ENCODE results near the gene PDSS1. TPM values are rescaled to one million over a fixed set of nuclear protein-coding genes. Genes with fewer than 3 reads are reported as not detected.

PDSS1 gene
- total and polyA plus RNA-seq, 5 donors: 2.8 to 7.4 (median 4.9) TPM

- Histone ChIP-seq H3K4me3 (ENCODE audit: low read length) (no peak overlapping the region), H3K27me3 (ENCODE audit: control insufficient read depth, insufficient read depth) (no peaks in the 10 kb centered on the region), H3K4me1 (ENCODE audit: control insufficient read depth, insufficient read depth, low read length) (no peaks in the 10 kb centered on the region), H3K27ac (ENCODE audit: low read length) (no peak overlapping the region), H3K9me3 (ENCODE audit: control insufficient read depth, low read length) (no peaks in the 10 kb centered on the region)
- 83% methylated on average over 4 of the region's 4 CpGs for WGBS
- ATAC-seq (no peak), DNase-seq (no peak)
- intact Hi-C loops (cut with DNase I): no loop called here
Observed at GRCh38 chr10:26723016-26723415, 25.5 kb downstream of the PDSS1 start.

- intact Hi-C loops (cut with DNase I): loop anchor here (2.0 to 5.0 kb wide), 3 partner anchors 151 to 157 kb away; no protein-coding TSS in a partner anchor
- Histone ChIP-seq H3K4me3 (ENCODE audit: low read length) (no peak overlapping the region), H3K27me3 (ENCODE audit: control insufficient read depth, insufficient read depth) (no peaks in the 10 kb centered on the region), H3K9me3 (ENCODE audit: control insufficient read depth, low read length) (no peaks in the 10 kb centered on the region), H3K4me1 (ENCODE audit: control insufficient read depth, insufficient read depth, low read length) (no peaks in the 10 kb centered on the region), H3K27ac (ENCODE audit: low read length) (no peak overlapping the region)
- DNase-seq (peak; percentile 67 to 84 (median 76)), ATAC-seq (peak; percentile 60 to 62)
- WGBS: 50% methylated on average over 8 of the region's 8 CpGs
Observed at GRCh38 chr10:26725837-26726727, 28.6 kb downstream of the PDSS1 start.

GRCh38 chr10:26727005-26727404, 29.5 kb downstream of the PDSS1 start:
- ATAC-seq: no peak
- DNase-seq: no peak
- Histone ChIP-seq H3K27ac (ENCODE audit: low read length) (no peak overlapping the region), H3K9me3 (ENCODE audit: control insufficient read depth, low read length) (no peaks in the 10 kb centered on the region), H3K27me3 (ENCODE audit: control insufficient read depth, insufficient read depth) (no peaks in the 10 kb centered on the region), H3K4me3 (ENCODE audit: low read length) (no peak overlapping the region), H3K4me1 (ENCODE audit: control insufficient read depth, insufficient read depth, low read length) (no peaks in the 10 kb centered on the region)
- intact Hi-C loops (cut with DNase I): loop anchor here (2.0 to 5.0 kb wide), 3 partner anchors 150 to 156 kb away; no protein-coding TSS in a partner anchor
- 100% methylated on average over 1 of the region's 1 CpG for WGBS

GRCh38 chr10:26728957-26729356, 31.5 kb downstream of the PDSS1 start:
- Histone ChIP-seq H3K4me3 (ENCODE audit: low read length) (no peak overlapping the region), H3K27me3 (ENCODE audit: control insufficient read depth, insufficient read depth) (no peaks in the 10 kb centered on the region), H3K4me1 (ENCODE audit: control insufficient read depth, insufficient read depth, low read length) (no peaks in the 10 kb centered on the region), H3K27ac (ENCODE audit: low read length) (no peak overlapping the region), H3K9me3 (ENCODE audit: control insufficient read depth, low read length) (no peaks in the 10 kb centered on the region)
- DNase-seq (no peak), ATAC-seq (no peak)
- intact Hi-C loops (cut with DNase I): loop anchor here in 3 of 4 donors (5.0 kb wide), 2 partner anchors 148 to 153 kb away; no protein-coding TSS in a partner anchor
- 91% methylated on average over 7 of the region's 7 CpGs for WGBS

- ATAC-seq (no peak), DNase-seq (no peak)
- H3K4me3 ChIP-seq (ENCODE audit: low read length): no peak overlapping the region
- 72% methylated on average over 4 of the region's 4 CpGs for WGBS
- intact Hi-C loops (cut with DNase I): loop anchor here in 3 of 4 donors (5.0 kb wide), 2 partner anchors 148 to 153 kb away; no protein-coding TSS in a partner anchor
- H3K9me3 ChIP-seq (ENCODE audit: control insufficient read depth, low read length): no peaks in the 10 kb centered on the region
- H3K27me3 ChIP-seq (ENCODE audit: control insufficient read depth, insufficient read depth): no peaks in the 10 kb centered on the region
- H3K27ac ChIP-seq (ENCODE audit: low read length): no peak overlapping the region
- no peaks in the 10 kb centered on the region for H3K4me1 ChIP-seq (ENCODE audit: control insufficient read depth, insufficient read depth, low read length)
Observed at GRCh38 chr10:26729395-26729794, 31.9 kb downstream of the PDSS1 start.

- intact Hi-C loops (cut with DNase I): loop anchor here in 1 of 4 donors (10.0 kb wide), 1 partner anchor 134 kb away; the partner anchor contains the start of gene ABI1
- 86% methylated on average over 2 of the region's 2 CpGs for WGBS
Observed at GRCh38 chr10:26730552-26730951, 33.1 kb downstream of the PDSS1 start.

GRCh38 chr10:26733750-26734568, 36.5 kb downstream of the PDSS1 start:
- DNase-seq: no peak
- H3K9me3 ChIP-seq (ENCODE audit: control insufficient read depth, low read length): no peaks in the 10 kb centered on the region
- H3K27me3 ChIP-seq (ENCODE audit: control insufficient read depth, insufficient read depth): no peaks in the 10 kb centered on the region
- WGBS: 81% methylated on average over 14 of the region's 14 CpGs
- H3K4me1 ChIP-seq (ENCODE audit: control insufficient read depth, insufficient read depth, low read length): no peaks in the 10 kb centered on the region
- ATAC-seq: peak in 1 of 2 donors; percentile 40
- H3K27ac ChIP-seq (ENCODE audit: low read length): no peak overlapping the region
- intact Hi-C loops (cut with DNase I): loop anchor here in 1 of 4 donors (10.0 kb wide), 1 partner anchor 131 kb away; the partner anchor contains the start of gene ABI1
- H3K4me3 ChIP-seq (ENCODE audit: low read length): no peak overlapping the region

More at GRCh38 chr10:26730552-26730951, 33.1 kb downstream of the PDSS1 start:
- ATAC-seq (no peak), DNase-seq (no peak)
- H3K27ac ChIP-seq (ENCODE audit: low read length): no peak overlapping the region
- no peaks in the 10 kb centered on the region for H3K4me1 ChIP-seq (ENCODE audit: control insufficient read depth, insufficient read depth, low read length)
- no peaks in the 10 kb centered on the region for H3K27me3 ChIP-seq (ENCODE audit: control insufficient read depth, insufficient read depth)
- no peaks in the 10 kb centered on the region for H3K9me3 ChIP-seq (ENCODE audit: control insufficient read depth, low read length)
- no peak overlapping the region for H3K4me3 ChIP-seq (ENCODE audit: low read length)

- ATAC-seq (no peak), DNase-seq (no peak)
- Histone ChIP-seq H3K9me3 (ENCODE audit: control insufficient read depth, low read length) (no peaks in the 10 kb centered on the region), H3K4me1 (ENCODE audit: control insufficient read depth, insufficient read depth, low read length) (no peaks in the 10 kb centered on the region), H3K4me3 (ENCODE audit: low read length) (no peak overlapping the region), H3K27me3 (ENCODE audit: control insufficient read depth, insufficient read depth) (no peaks in the 10 kb centered on the region), H3K27ac (ENCODE audit: low read length) (no peak overlapping the region)
- intact Hi-C loops (cut with DNase I): loop anchor here in 1 of 4 donors (10.0 kb wide), 1 partner anchor 129 kb away; the partner anchor contains the start of gene ABI1
- 88% methylated on average over 4 of the region's 4 CpGs for WGBS
Observed at GRCh38 chr10:26735435-26735834, 37.9 kb downstream of the PDSS1 start.

- DNase-seq (no peak), ATAC-seq (peak; percentile 17 to 56)
- Histone ChIP-seq H3K9me3 (ENCODE audit: control insufficient read depth, low read length) (no peaks in the 10 kb centered on the region), H3K4me1 (ENCODE audit: control insufficient read depth, insufficient read depth, low read length) (no peaks in the 10 kb centered on the region), H3K27me3 (ENCODE audit: control insufficient read depth, insufficient read depth) (no peaks in the 10 kb centered on the region), H3K4me3 (ENCODE audit: low read length) (no peak overlapping the region), H3K27ac (ENCODE audit: low read length) (no peak overlapping the region)
- intact Hi-C loops (cut with DNase I): loop anchor here in 1 of 4 donors (10.0 kb wide), 1 partner anchor 127 kb away; the partner anchor contains the start of gene ABI1
- 75% methylated on average over 1 of the region's 1 CpG for WGBS
Observed at GRCh38 chr10:26737730-26738129, 40.2 kb downstream of the PDSS1 start.

- no peak for DNase-seq
- ATAC-seq: no peak
- no peaks in the 10 kb centered on the region for H3K4me1 ChIP-seq (ENCODE audit: control insufficient read depth, insufficient read depth, low read length)
- H3K9me3 ChIP-seq (ENCODE audit: control insufficient read depth, low read length): no peaks in the 10 kb centered on the region
- intact Hi-C loops (cut with DNase I): loop anchor here in 1 of 4 donors (10.0 kb wide), 1 partner anchor 126 kb away; the partner anchor contains the start of gene ABI1
- WGBS: 83% methylated on average over 5 of the region's 5 CpGs
- no peak overlapping the region for H3K4me3 ChIP-seq (ENCODE audit: low read length)
- no peaks in the 10 kb centered on the region for H3K27me3 ChIP-seq (ENCODE audit: control insufficient read depth, insufficient read depth)
- no peak overlapping the region for H3K27ac ChIP-seq (ENCODE audit: low read length)
Observed at GRCh38 chr10:26738301-26738911, 40.9 kb downstream of the PDSS1 start.
